ENCODE results near the gene TGFBRAP1. TPM values are rescaled to one million over a fixed set of nuclear protein-coding genes. Genes with fewer than 3 reads are reported as not detected.

TGFBRAP1 gene
- total RNA-seq, 1 experiment from 2014 or later, result 16.7 TPM

DNA sequence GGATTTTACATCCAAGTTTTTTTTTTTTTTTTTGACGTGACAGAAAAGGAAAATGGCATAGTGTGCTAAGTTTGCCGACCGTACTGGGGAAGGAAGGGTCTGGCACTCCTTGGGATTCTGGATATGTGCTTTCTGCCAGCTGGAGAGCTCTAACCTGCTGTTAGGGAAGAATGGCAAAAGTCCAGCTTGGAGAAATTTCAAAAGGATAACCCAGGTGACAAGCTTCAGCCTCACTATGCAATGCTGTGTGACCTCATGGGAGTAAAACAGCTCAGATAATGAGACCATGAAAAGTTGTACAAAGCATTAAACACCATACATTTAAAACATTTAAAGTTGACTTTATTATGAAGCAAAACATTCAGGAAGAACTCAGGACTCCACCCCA, 98.3 kb downstream of the TGFBRAP1 start:
- TF ChIP-seq CTCF (conservative IDR thresholded peaks at IDR 0.05), result no peak
- no peak for TF ChIP-seq EZH2 (IDR thresholded peaks at IDR 0.05; ENCODE audit: low read depth)
- no peak for DNase-seq
- intact Hi-C loops (cut with micrococcal nuclease; ENCODE audit: unreplicated experiment), result loop anchor here (10.0 kb wide), 1 partner anchor 56 kb away; no protein-coding TSS in a partner anchor
- no TSS peak for BruUV-seq (replicated peaks)
- Histone ChIP-seq H3K27me3 (ENCODE audit: insufficient read depth, low read depth) (peaks cover 34% of the 10 kb centered on the region), H3K9me2 (ENCODE audit: insufficient read depth) (no peaks in the 10 kb centered on the region), H3K9me3 (ENCODE audit: insufficient read depth, low read depth) (no peaks in the 10 kb centered on the region), H2AFZ (no peak overlapping the region), H3K27ac (no peak overlapping the region), H3K79me2 (ENCODE audit: low read depth) (no peaks in the 10 kb centered on the region), H3K4me2 (no peak overlapping the region), H3K36me3 (ENCODE audit: low read depth) (no peaks in the 10 kb centered on the region), H3F3A (ENCODE audit: insufficient read depth, low read depth) (no peaks in the 10 kb centered on the region), H3K4me3 (no peak overlapping the region), H4K20me1 (ENCODE audit: insufficient read depth) (no peaks in the 10 kb centered on the region), H3K4me1 (replicated peaks; ENCODE audit: insufficient read depth) (peaks cover 6% of the 10 kb centered on the region; the same call in 1 of the 2 replicates)
- POLR2A ChIA-PET (ENCODE audit: unreplicated experiment), result no interaction called here
- CTCF ChIA-PET, result no interaction called here

DNA sequence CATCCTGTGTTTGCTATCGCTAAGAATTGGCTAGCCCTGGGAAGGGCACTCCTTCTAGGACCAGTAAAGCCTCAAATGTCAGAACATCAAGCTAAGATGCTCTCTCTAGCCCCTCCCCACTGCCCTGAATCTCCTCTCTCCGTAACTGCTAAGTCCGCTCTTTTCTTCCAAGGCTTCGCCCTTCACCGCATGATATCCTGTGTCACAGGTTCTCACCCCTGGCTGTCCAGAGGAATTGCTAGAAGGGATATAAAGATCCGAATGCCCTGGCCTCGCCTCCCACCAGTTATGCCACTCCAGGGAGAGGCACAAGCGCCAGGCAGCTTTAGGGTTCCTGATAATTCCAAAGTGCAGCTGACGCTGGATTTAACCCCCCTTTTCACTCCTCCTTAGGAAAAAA, 105.1 kb downstream of the TGFBRAP1 start:
- no peak overlapping the region for H3K27ac ChIP-seq
- no peak overlapping the region for H3K4me2 ChIP-seq
- CTCF ChIA-PET, result no interaction called here
- no peaks in the 10 kb centered on the region for H3K36me3 ChIP-seq (ENCODE audit: low read depth)
- no peaks in the 10 kb centered on the region for H3K9me2 ChIP-seq (ENCODE audit: insufficient read depth)
- no peak for TF ChIP-seq EZH2 (IDR thresholded peaks at IDR 0.05; ENCODE audit: low read depth)
- no peak for TF ChIP-seq CTCF (conservative IDR thresholded peaks at IDR 0.05)
- intact Hi-C loops (cut with micrococcal nuclease; ENCODE audit: unreplicated experiment), result no loop called here
- no TSS peak for BruUV-seq (replicated peaks)
- no peak overlapping the region for H3K4me3 ChIP-seq
- peaks cover 94% of the 10 kb centered on the region for H3K27me3 ChIP-seq (ENCODE audit: insufficient read depth, low read depth)
- no peaks in the 10 kb centered on the region for H3K9me3 ChIP-seq (ENCODE audit: insufficient read depth, low read depth)
- POLR2A ChIA-PET (ENCODE audit: unreplicated experiment), result no interaction called here
- H2AFZ ChIP-seq, result no peak overlapping the region
- no peaks in the 10 kb centered on the region for H3K79me2 ChIP-seq (ENCODE audit: low read depth)
- no peaks in the 10 kb centered on the region for H3F3A ChIP-seq (ENCODE audit: insufficient read depth, low read depth)
- H4K20me1 ChIP-seq (ENCODE audit: insufficient read depth), result no peaks in the 10 kb centered on the region
- no peak for DNase-seq
- H3K4me1 ChIP-seq (replicated peaks; ENCODE audit: insufficient read depth), result no peaks in the 10 kb centered on the region

DNA sequence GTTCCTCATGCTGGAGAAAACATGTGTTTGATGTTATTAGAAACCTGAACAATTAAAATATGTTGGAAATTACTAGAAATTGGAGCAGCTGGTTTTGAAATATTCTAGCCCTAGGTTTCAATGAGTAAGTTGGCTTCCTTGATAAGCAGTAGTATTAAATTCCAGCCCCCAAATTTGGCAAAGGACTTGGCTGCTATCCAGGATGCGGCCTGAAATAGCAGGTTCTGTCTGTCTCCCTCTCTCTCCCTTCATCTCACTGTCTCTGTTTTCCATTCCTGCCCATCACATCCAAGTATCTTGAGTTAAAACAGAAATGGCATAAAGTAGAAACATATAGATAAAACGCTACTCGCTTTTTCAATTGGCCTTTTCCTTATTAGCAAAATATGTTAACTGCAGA, 108.9 kb downstream of the TGFBRAP1 start:
- ChIA-PET CTCF (no interaction called here), POLR2A (ENCODE audit: unreplicated experiment) (no interaction called here)
- Histone ChIP-seq H3K9me2 (ENCODE audit: insufficient read depth) (no peaks in the 10 kb centered on the region), H3K27me3 (ENCODE audit: insufficient read depth, low read depth) (peaks cover 100% of the 10 kb centered on the region), H4K20me1 (ENCODE audit: insufficient read depth) (no peaks in the 10 kb centered on the region), H3K79me2 (ENCODE audit: low read depth) (no peaks in the 10 kb centered on the region), H3K4me3 (no peak overlapping the region), H3F3A (ENCODE audit: insufficient read depth, low read depth) (no peaks in the 10 kb centered on the region), H2AFZ (no peak overlapping the region), H3K4me1 (replicated peaks; ENCODE audit: insufficient read depth) (no peaks in the 10 kb centered on the region), H3K9me3 (ENCODE audit: insufficient read depth, low read depth) (no peaks in the 10 kb centered on the region), H3K27ac (no peak overlapping the region), H3K4me2 (no peak overlapping the region), H3K36me3 (ENCODE audit: low read depth) (no peaks in the 10 kb centered on the region)
- DNase-seq, result no peak
- intact Hi-C loops (cut with micrococcal nuclease; ENCODE audit: unreplicated experiment), result no loop called here
- no TSS peak for BruUV-seq (replicated peaks)
- TF ChIP-seq EZH2 (IDR thresholded peaks at IDR 0.05; ENCODE audit: low read depth) (no peak), CTCF (conservative IDR thresholded peaks at IDR 0.05) (no peak)

All from PC-9 (cell line).